Mucosa of descending colon (tissue), 3 donors: ENCODE data around the gene RIN2. TPM values are rescaled to one million over a fixed set of nuclear protein-coding genes. Genes with fewer than 3 reads are reported as not detected.

ENCODE experiments used
- ATAC-seq: fragments of 200-7000 bp; cut with Tn5 transposase; one replicate; pipeline ENCODE4 v1.9.1; 2020; ENCODE audit warnings: mild to moderate bottlenecking, moderate library complexity
- DNase-seq, 3 donors: peaks; one replicate each; pipeline ENCODE4 v3.0.0-alpha.2; 2020
- H3K36me3 ChIP-seq: fragments of 200-600 bp; one replicate; pipeline ENCODE4 v1.8.0; 2021; ENCODE audit warnings: low read depth, mild to moderate bottlenecking
- H3K4me1 ChIP-seq: fragments of 200-600 bp; one replicate; pipeline ENCODE4 v1.8.0; 2021; ENCODE audit warnings: low read depth, mild to moderate bottlenecking
- H3K4me3 ChIP-seq: fragments of 200-600 bp; one replicate; pipeline ENCODE4 v1.8.0; 2021; ENCODE audit warnings: mild to moderate bottlenecking
- H3K9me3 ChIP-seq: fragments of 200-600 bp; one replicate; pipeline ENCODE4 v1.8.0; 2021; ENCODE audit warnings: mild to moderate bottlenecking
- intact Hi-C, 2 donors: fragments of 100-400 bp; cut with DNase I in 1 of 2; cut with micrococcal nuclease in 1 of 2; formaldehyde crosslinking; loops; one replicate each; pipeline versions ENCODE4 v1.11.0 to v1.11.1; 2022; cut with DNase I, micrococcal nuclease
- total RNA-seq, 3 donors: library from RNA; stranded (reverse); fragmentation: NEBNext Ultra II Directional in 2 of 3; extraction: Animal tissue kit (Norgen Biotek cat#: 25700) in 2 of 3; gene quantifications; one replicate each; pipeline versions ENCODE4 v1.2.1 to v1.2.4, GENCODE V29; 2021 to 2023
- TF ChIP-seq, protein P1 (sequence below): fragments of 200-600 bp; IDR thresholded peaks from one replicate; pipeline ENCODE4 v1.8.0; 2022; ENCODE audit warnings: antibody characterized with exemption, mild to moderate bottlenecking
- donor health status: DM: no; HTN: no; CAD: no; lungs with moderate emphysema.
- donor health status: DM: no; HTN: no; CAD: no.
- donor health status: DM: no; HTN: yes; CAD: no.

Gene RIN2
- total RNA-seq, 3 donors from 2014 or later, result 73.1 to 127 (median 73.9) TPM

DNA sequence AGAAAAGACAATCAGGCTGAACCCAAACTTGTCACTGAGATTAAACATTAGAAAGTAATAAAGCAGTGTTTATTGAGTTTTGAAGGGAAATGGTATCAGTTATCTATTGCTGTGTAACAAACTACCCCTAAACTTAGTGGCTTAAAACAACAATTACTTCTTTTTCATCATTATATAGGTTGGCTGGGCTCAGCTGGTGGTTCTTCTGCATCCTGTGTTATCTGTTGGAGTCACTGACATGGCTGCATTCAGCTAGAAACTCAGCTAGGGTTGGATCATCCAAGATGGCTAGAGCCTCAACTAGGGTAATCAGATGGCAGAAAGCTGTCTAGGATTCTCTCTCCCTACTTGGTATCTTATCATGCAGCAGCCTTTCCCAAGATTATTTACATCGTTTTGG lies 12.5 kb upstream of the RIN2 start:
- ATAC-seq, result no peak
- TF ChIP-seq, protein P1, sequence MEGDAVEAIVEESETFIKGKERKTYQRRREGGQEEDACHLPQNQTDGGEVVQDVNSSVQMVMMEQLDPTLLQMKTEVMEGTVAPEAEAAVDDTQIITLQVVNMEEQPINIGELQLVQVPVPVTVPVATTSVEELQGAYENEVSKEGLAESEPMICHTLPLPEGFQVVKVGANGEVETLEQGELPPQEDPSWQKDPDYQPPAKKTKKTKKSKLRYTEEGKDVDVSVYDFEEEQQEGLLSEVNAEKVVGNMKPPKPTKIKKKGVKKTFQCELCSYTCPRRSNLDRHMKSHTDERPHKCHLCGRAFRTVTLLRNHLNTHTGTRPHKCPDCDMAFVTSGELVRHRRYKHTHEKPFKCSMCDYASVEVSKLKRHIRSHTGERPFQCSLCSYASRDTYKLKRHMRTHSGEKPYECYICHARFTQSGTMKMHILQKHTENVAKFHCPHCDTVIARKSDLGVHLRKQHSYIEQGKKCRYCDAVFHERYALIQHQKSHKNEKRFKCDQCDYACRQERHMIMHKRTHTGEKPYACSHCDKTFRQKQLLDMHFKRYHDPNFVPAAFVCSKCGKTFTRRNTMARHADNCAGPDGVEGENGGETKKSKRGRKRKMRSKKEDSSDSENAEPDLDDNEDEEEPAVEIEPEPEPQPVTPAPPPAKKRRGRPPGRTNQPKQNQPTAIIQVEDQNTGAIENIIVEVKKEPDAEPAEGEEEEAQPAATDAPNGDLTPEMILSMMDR, result no peak
- H3K9me3 ChIP-seq, result no peaks in the 10 kb centered on the region
- no peak for DNase-seq
- H3K4me3 ChIP-seq, result no peak overlapping the region
- peaks cover 5% of the 10 kb centered on the region for H3K4me1 ChIP-seq
- H3K36me3 ChIP-seq, result no peaks in the 10 kb centered on the region
- intact Hi-C loops, result no loop called here

DNA sequence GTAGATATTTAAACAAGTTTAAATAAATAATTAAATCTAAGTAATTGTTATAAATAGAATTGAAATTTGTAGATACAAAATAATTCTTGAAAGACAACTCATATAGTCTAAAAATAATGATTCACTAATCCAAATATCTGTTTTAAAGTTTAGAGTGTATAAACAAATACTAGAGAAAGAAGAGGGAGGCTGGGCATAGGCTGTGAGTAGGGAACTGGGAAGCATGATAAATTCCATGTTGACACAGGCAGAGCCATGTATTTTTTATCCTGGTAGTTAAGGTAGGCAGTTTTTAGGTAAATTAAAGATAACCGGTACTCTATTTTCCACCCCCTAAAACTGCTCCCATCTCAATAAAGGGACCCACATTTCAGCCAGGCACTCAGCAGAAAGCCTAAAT lies 11.7 kb upstream of the RIN2 start:
- H3K4me1 ChIP-seq, result peaks cover 7% of the 10 kb centered on the region
- TF ChIP-seq, protein P1, result no peak
- DNase-seq (no peak), ATAC-seq (no peak)
- H3K4me3 ChIP-seq, result no peak overlapping the region
- no peaks in the 10 kb centered on the region for H3K36me3 ChIP-seq
- intact Hi-C loops, result no loop called here
- H3K9me3 ChIP-seq, result no peaks in the 10 kb centered on the region

- TF ChIP-seq, protein P1, result no peak
- no peak for ATAC-seq
- Histone ChIP-seq H3K36me3 (no peaks in the 10 kb centered on the region), H3K4me1 (peaks cover 8% of the 10 kb centered on the region), H3K4me3 (no peak overlapping the region), H3K9me3 (no peaks in the 10 kb centered on the region)
- no peak for DNase-seq
- intact Hi-C loops, result no loop called here
Measured at GRCh38 chr20:19747903-19748302, 10.2 kb upstream of the RIN2 start.

GRCh38 chr20:19748681-19749080 lies 9.4 kb upstream of the RIN2 start:
- H3K9me3 ChIP-seq, result no peaks in the 10 kb centered on the region
- no peak overlapping the region for H3K4me3 ChIP-seq
- peak; percentile 74 for ATAC-seq
- intact Hi-C loops, result no loop called here
- no peaks in the 10 kb centered on the region for H3K36me3 ChIP-seq
- peaks cover 8% of the 10 kb centered on the region for H3K4me1 ChIP-seq
- TF ChIP-seq, protein P1, result no peak
- no peak for DNase-seq

GRCh38 chr20:19749618-19750071 lies 8.4 kb upstream of the RIN2 start:
- TF ChIP-seq, protein P1, result no peak
- Histone ChIP-seq H3K4me1 (peaks cover 8% of the 10 kb centered on the region), H3K36me3 (no peaks in the 10 kb centered on the region), H3K4me3 (no peak overlapping the region), H3K9me3 (no peaks in the 10 kb centered on the region)
- DNase-seq, result no peak
- intact Hi-C loops, result no loop called here
- ATAC-seq, result peak; percentile 27

- ATAC-seq (no peak), DNase-seq (no peak)
- TF ChIP-seq, protein P1, result no peak
- no peak overlapping the region for H3K4me3 ChIP-seq
- H3K36me3 ChIP-seq, result no peaks in the 10 kb centered on the region
- no peaks in the 10 kb centered on the region for H3K9me3 ChIP-seq
- H3K4me1 ChIP-seq, result peaks cover 8% of the 10 kb centered on the region
- intact Hi-C loops, result no loop called here
Measured at GRCh38 chr20:19750101-19750606, 7.9 kb upstream of the RIN2 start.
